Measurements from ENCODE around the gene ECEL1. TPM values are rescaled to one million over a fixed set of nuclear protein-coding genes. Genes with fewer than 3 reads are reported as not detected.

The ECEL1 gene
- total and polyA plus RNA-seq, 2 donors (not counting 1 experiment from before 2014, with no cell fraction given) = 0.47 TPM; not detected in 1

- no peak for ATAC-seq (ENCODE audit: low read depth)
- Histone ChIP-seq H3K27ac (ENCODE audit: low read length in 2 of 2) (no peak overlapping the region), H3K9me3 (ENCODE audit: control extremely low read depth in 1 of 3, control insufficient read depth in 2 of 3, insufficient read depth in 1 of 3, low read length in 2 of 3) (no peaks in the 10 kb centered on the region), H3K27me3 (replicated peaks in 1 of 4; ENCODE audit: control extremely low read depth in 1 of 4, control insufficient read depth in 3 of 4, insufficient read depth in 4 of 4, low read length in 3 of 4) (no peaks in the 10 kb centered on the region), H3K79me2 (ENCODE audit: control insufficient read depth, insufficient read depth, low read length) (no peaks in the 10 kb centered on the region), H3K4me1 (ENCODE audit: control insufficient read depth in 2 of 2, insufficient read depth in 2 of 2, low read length in 2 of 2) (peaks cover 0 to 2% of the 10 kb centered on the region in 2 donors), H3K4me2 (replicated peaks; ENCODE audit: low read depth, low read length, poor library complexity, severe bottlenecking) (no peak overlapping the region), H3K4me3 (ENCODE audit: control extremely low read depth in 1 of 5, extremely low read depth in 1 of 5, insufficient read depth in 1 of 5, low read depth in 2 of 5, low read length in 4 of 5) (no peak overlapping the region), H3K36me3 (replicated peaks in 1 of 2; ENCODE audit: control extremely low read depth in 1 of 2, control insufficient read depth in 1 of 2, extremely low read depth in 1 of 2, insufficient read depth in 2 of 2, low read length in 1 of 2) (no peaks in the 10 kb centered on the region), H4K20me1 (ENCODE audit: control insufficient read depth, insufficient read depth, low read length, poor library complexity, severe bottlenecking) (no peaks in the 10 kb centered on the region), H3K9ac (ENCODE audit: low read length) (no peak overlapping the region), H2AFZ (ENCODE audit: insufficient read depth, low read depth, low read length, poor library complexity, severe bottlenecking) (no peak overlapping the region)
- intact Hi-C loops (cut with micrococcal nuclease) = no loop called here
- TF ChIP-seq CTCF (IDR thresholded peaks at IDR 0.05) (no peak), EZH2 (IDR thresholded peaks at IDR 0.05; ENCODE audit: borderline replicate concordance, insufficient read depth, low read depth, low read length, poor library complexity, severe bottlenecking) (no peak)
- ChIA-PET CTCF (interaction anchor here (0.9 kb wide), 1 partner anchor 9 kb away, joined by 3 read pairs; no protein-coding TSS in a partner anchor), POLR2A (no interaction called here)
- no peak for DNase-seq
- WGBS (ENCODE audit: insufficient coverage) = 96% methylated on average over 4 of the region's 4 CpGs
- Mint-ChIP-seq H3K4me3 (no peak overlapping the region), H3K27me3 (no peaks in the 10 kb centered on the region), H3K4me1 (peaks cover 1% of the 10 kb centered on the region), H3K27ac (no peak overlapping the region), H3K9me3 (ENCODE audit: insufficient read depth) (no peaks in the 10 kb centered on the region)
Measured at GRCh38 chr2:232435375-232435648, 52.3 kb downstream of the ECEL1 start.

DNA sequence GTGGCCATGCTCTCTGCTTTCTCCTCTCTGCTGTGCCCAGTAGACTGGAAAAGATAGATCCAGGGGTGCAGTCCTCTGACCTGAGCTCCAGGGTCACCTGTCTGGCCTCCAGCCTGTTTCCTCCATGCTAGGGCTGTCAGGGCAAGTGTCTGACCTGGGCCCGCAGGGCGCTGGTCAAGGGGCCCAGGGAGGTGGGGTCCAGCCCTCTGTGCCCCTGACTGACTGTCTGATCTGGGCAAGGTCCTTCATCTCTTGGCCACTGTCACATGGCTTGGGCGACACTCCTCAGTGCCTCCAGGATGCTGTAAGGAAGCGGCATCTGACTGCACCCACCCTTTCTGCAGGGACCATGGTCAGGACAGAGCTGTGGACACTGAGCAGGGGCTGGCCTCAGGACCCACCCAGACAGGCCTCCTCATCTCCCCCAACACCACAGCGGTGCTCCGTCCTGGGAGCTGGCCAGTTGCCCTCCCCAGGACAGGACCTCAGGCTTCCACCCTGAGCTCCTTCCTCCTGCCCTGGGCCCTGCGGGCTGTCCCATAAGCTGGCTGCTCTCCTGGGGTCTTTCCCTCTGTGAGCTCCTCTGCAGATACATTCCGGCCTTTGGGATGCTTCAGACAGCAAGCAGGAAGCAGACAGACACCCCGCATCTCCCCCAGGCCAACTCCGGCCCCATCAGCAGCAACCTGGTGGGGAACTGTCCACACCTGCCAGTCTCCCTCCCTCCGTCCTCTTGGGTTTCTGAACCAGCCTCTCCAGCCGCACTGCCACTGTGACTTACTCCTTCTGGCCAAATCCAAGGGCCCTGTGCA, 52.9 kb downstream of the ECEL1 start:
- Histone ChIP-seq H3K27ac (ENCODE audit: low read length in 2 of 2) (no peak overlapping the region), H4K20me1 (ENCODE audit: control insufficient read depth, insufficient read depth, low read length, poor library complexity, severe bottlenecking) (no peaks in the 10 kb centered on the region), H2AFZ (ENCODE audit: insufficient read depth, low read depth, low read length, poor library complexity, severe bottlenecking) (no peak overlapping the region), H3K4me1 (ENCODE audit: control insufficient read depth in 2 of 2, insufficient read depth in 2 of 2, low read length in 2 of 2) (no peaks in the 10 kb centered on the region), H3K9me3 (ENCODE audit: control extremely low read depth in 1 of 3, control insufficient read depth in 2 of 3, insufficient read depth in 1 of 3, low read length in 2 of 3) (no peaks in the 10 kb centered on the region), H3K4me3 (ENCODE audit: control extremely low read depth in 1 of 5, extremely low read depth in 1 of 5, insufficient read depth in 1 of 5, low read depth in 2 of 5, low read length in 4 of 5) (no peak overlapping the region), H3K4me2 (replicated peaks; ENCODE audit: low read depth, low read length, poor library complexity, severe bottlenecking) (no peak overlapping the region), H3K27me3 (replicated peaks in 1 of 4; ENCODE audit: control extremely low read depth in 1 of 4, control insufficient read depth in 3 of 4, insufficient read depth in 4 of 4, low read length in 3 of 4) (no peaks in the 10 kb centered on the region), H3K9ac (ENCODE audit: low read length) (no peak overlapping the region), H3K36me3 (replicated peaks in 1 of 2; ENCODE audit: control extremely low read depth in 1 of 2, control insufficient read depth in 1 of 2, extremely low read depth in 1 of 2, insufficient read depth in 2 of 2, low read length in 1 of 2) (no peaks in the 10 kb centered on the region), H3K79me2 (ENCODE audit: control insufficient read depth, insufficient read depth, low read length) (no peaks in the 10 kb centered on the region)
- POLR2A ChIA-PET = no interaction called here
- H3K4me1 Mint-ChIP-seq = no peaks in the 10 kb centered on the region
- no peak overlapping the region for H3K27ac Mint-ChIP-seq
- no peaks in the 10 kb centered on the region for H3K9me3 Mint-ChIP-seq (ENCODE audit: insufficient read depth)
- no peaks in the 10 kb centered on the region for H3K27me3 Mint-ChIP-seq
- no peak for ATAC-seq (ENCODE audit: low read depth)
- DNase-seq = no peak
- WGBS (ENCODE audit: insufficient coverage) = 92% methylated on average over 12 of the region's 12 CpGs
- intact Hi-C loops (cut with micrococcal nuclease) = no loop called here
- CTCF ChIA-PET = interaction anchor here (0.9 kb wide), 2 partner anchors 9 to 144 kb away, joined by 3 read pairs; no protein-coding TSS in a partner anchor
- no peak overlapping the region for H3K4me3 Mint-ChIP-seq
- TF ChIP-seq CTCF (IDR thresholded peaks at IDR 0.05) (no peak), EZH2 (IDR thresholded peaks at IDR 0.05; ENCODE audit: borderline replicate concordance, insufficient read depth, low read depth, low read length, poor library complexity, severe bottlenecking) (no peak)

Data from B cell (primary cell).